K562 (cell line): Measurements from ENCODE around the gene ZNF300. TPM values are rescaled to one million over a fixed set of nuclear protein-coding genes. Genes with fewer than 3 reads are reported as not detected.
A peak's percentile ranks its signal among the peaks of the same experiment; 100 is the strongest.

Experiments used
- ATF1 ChIP-seq, 2 experiments: fragments of 450-650 bp in 1 of 2; IDR thresholded peaks; 2 replicates each; pipeline ENCODE4 v1.6.1; 2016; ENCODE audit warnings: missing compliant biosample characterization in 1 of 2, missing genetic modification characterization in 1 of 2
- BCLAF1 ChIP-seq, 2 experiments: fragments of 450-650 bp in 1 of 2; IDR thresholded peaks; 2 replicates each; pipeline ENCODE4 v1.6.1; 2011 to 2017; ENCODE audit warnings: low read depth in 2 of 2, antibody characterized with exemption in 1 of 2, borderline replicate concordance in 1 of 2, low read length in 1 of 2, mild to moderate bottlenecking in 1 of 2, mixed read lengths in 1 of 2; ENCODE audit not compliant: control insufficient read depth in 1 of 2
- CC2D1A ChIP-seq: fragments of 450-650 bp; IDR thresholded peaks from 2 replicates; pipeline ENCODE4 v1.6.1; 2017; ENCODE audit warnings: mild to moderate bottlenecking
- EP400 ChIP-seq: fragments of 450-650 bp; IDR thresholded peaks from 2 replicates; pipeline ENCODE4 v1.6.1; 2017; ENCODE audit warnings: antibody characterized with exemption, mild to moderate bottlenecking, moderate library complexity
- ESRRA ChIP-seq: fragments of 450-650 bp; IDR thresholded peaks from 2 replicates; pipeline ENCODE4 v1.6.1; 2014; ENCODE audit warnings: low read depth, mild to moderate bottlenecking, moderate library complexity, borderline replicate concordance
- NELFE ChIP-seq: IDR thresholded peaks from 2 replicates; pipeline ENCODE4 v1.6.1; 2011; ENCODE audit warnings: mild to moderate bottlenecking; ENCODE audit not compliant: insufficient read depth, insufficient read length
- POLR2A ChIP-seq: fragments of 450-650 bp; conservative IDR thresholded peaks from 2 replicates; pipeline ENCODE4 v1.6.1; 2016
- SIN3A ChIP-seq, 2 experiments: fragments of 150-350 bp in 1 of 2; IDR thresholded peaks; 2 replicates each; pipeline ENCODE4 v1.6.1; 2011 to 2016; ENCODE audit warnings: borderline replicate concordance in 2 of 2, low read depth in 2 of 2, low read length in 2 of 2, mild to moderate bottlenecking in 2 of 2, moderate library complexity in 2 of 2; ENCODE audit not compliant: control insufficient read depth in 1 of 2
- TAF9B ChIP-seq: fragments of 450-650 bp; IDR thresholded peaks from 2 replicates; pipeline ENCODE4 v1.6.1; 2018; ENCODE audit warnings: mild to moderate bottlenecking; ENCODE audit not compliant: partially characterized antibody
- ZC3H11A ChIP-seq: IDR thresholded peaks from 2 replicates; pipeline ENCODE4 v1.6.1; 2012; ENCODE audit warnings: low read depth, low read length, improper control_type of control experiment
- ZKSCAN8 ChIP-seq: fragments of 200-800 bp; sonication (Bioruptor generic); IDR thresholded peaks from 2 replicates; pipeline ENCODE4 v1.6.1; 2016; ENCODE audit warnings: missing genetic modification characterization, missing compliant biosample characterization
- ZNF263 ChIP-seq: sonication (generic); formaldehyde crosslinking; IDR thresholded peaks from 2 replicates; pipeline ENCODE4 v1.8.0; 2022; ENCODE audit warnings: mild to moderate bottlenecking, missing genetic modification reagents, borderline replicate concordance
- ZNF311 ChIP-seq: fragments of 250-450 bp; sonication (Bioruptor Pico); IDR thresholded peaks from 2 replicates; pipeline ENCODE4 v1.4.0; 2020; ENCODE audit warnings: mild to moderate bottlenecking, moderate library complexity
- ZNF324 ChIP-seq: fragments of 250-450 bp; sonication (Bioruptor Pico); IDR thresholded peaks from 2 replicates; pipeline ENCODE4 v1.4.0; 2020; ENCODE audit warnings: mild to moderate bottlenecking
- ZNF583 ChIP-seq: fragments of 250-450 bp; sonication (Bioruptor Pico); IDR thresholded peaks from 2 replicates; pipeline ENCODE4 v1.4.0; 2020
- ZNF584 ChIP-seq: fragments of 200-800 bp; sonication (Bioruptor generic); IDR thresholded peaks from 2 replicates; pipeline ENCODE4 v1.6.1; 2016; ENCODE audit warnings: low read depth, mild to moderate bottlenecking, missing genetic modification characterization, missing compliant biosample characterization
- ZNF644 ChIP-seq: fragments of 200-800 bp; sonication (Bioruptor generic); IDR thresholded peaks from 2 replicates; pipeline ENCODE4 v1.6.1; 2016; ENCODE audit warnings: low read depth, missing genetic modification characterization, missing compliant biosample characterization
- polyA plus RNA-seq, 8 experiments: library from polyadenylated mRNA; depleted of rRNA in 4 of 8; stranded (reverse) in 5 of 8; unstranded in 3 of 8; fragments of >200 nt; fragmentation: Nextera tagmentation in 2 of 8; fragmentation: Illumina TruSeq in 1 of 8; extraction: Ambion mirVana in 2 of 8; extraction: Trizol in 1 of 8; gene quantifications; 2 replicates each; pipeline versions ENCODE4 v1.2.1 to v1.2.3, GENCODE V29; 2011 to 2014; ENCODE audit warnings: inconsistent platforms in 1 of 8, missing spikeins in 1 of 8
- total RNA-seq, 7 experiments: library from RNA; depleted of rRNA in 6 of 7; stranded (reverse); fragments of >200 nt in 6 of 7; fragmentation: Illumina TruSeq in 2 of 7; extraction: Trizol in 2 of 7; gene quantifications; 2 replicates each; pipeline versions ENCODE4 v1.2.1 to v1.2.3, GENCODE V29; 2011 to 2021; ENCODE audit warnings: low replicate concordance in 1 of 7
- TF ChIP-seq, protein P1 (sequence below): sonication (generic); formaldehyde crosslinking; IDR thresholded peaks from 2 replicates; pipeline ENCODE4 v1.8.0; 2022; ENCODE audit warnings: mild to moderate bottlenecking, missing genetic modification reagents
- TF ChIP-seq, protein P2 (sequence below): sonication (generic); formaldehyde crosslinking; IDR thresholded peaks from 2 replicates; pipeline ENCODE4 v1.8.0; 2022; ENCODE audit warnings: mild to moderate bottlenecking, missing genetic modification reagents

Gene ZNF300
- total and polyA plus RNA-seq, 9 of the 15 experiments (the other 6 are each of a cell fraction or from before 2014, with no cell fraction given), result 4.4 to 13.2 (median 11.1) TPM

- TF ChIP-seq BCLAF1 (IDR thresholded peaks at IDR 0.05; ENCODE audit: borderline replicate concordance in 1 of 2, control insufficient read depth in 1 of 2, low read depth in 2 of 2, low read length in 1 of 2), result peak in 1 of 2 experiments; percentile 99; a peak in 2 of 4 replicates
- TF ChIP-seq, protein P1, sequence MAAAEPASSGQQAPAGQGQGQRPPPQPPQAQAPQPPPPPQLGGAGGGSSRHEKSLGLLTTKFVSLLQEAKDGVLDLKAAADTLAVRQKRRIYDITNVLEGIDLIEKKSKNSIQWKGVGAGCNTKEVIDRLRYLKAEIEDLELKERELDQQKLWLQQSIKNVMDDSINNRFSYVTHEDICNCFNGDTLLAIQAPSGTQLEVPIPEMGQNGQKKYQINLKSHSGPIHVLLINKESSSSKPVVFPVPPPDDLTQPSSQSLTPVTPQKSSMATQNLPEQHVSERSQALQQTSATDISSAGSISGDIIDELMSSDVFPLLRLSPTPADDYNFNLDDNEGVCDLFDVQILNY (CRISPR knock-in tag), result no peak
- no peak; the same call in 1 of the 2 replicates for TF ChIP-seq ESRRA
- no peak for TF ChIP-seq ZNF311
- TF ChIP-seq ZNF644 (tag), result peak; percentile 77; the same call in 1 of the 2 replicates
- TF ChIP-seq ZC3H11A, result 0 out of 2 replicates have a peak, but pooled peaks have one; percentile 15
- TF ChIP-seq ZNF324 (CRISPR knock-in tag), result no peak
- TF ChIP-seq POLR2A, result peak; percentile 86
- no peak for TF ChIP-seq ZNF583 (CRISPR knock-in tag)
- TF ChIP-seq NELFE, result no peak
- TF ChIP-seq ZNF584 (CRISPR knock-in tag), result no peak
- no peak for TF ChIP-seq ZKSCAN8
- TF ChIP-seq, protein P2, sequence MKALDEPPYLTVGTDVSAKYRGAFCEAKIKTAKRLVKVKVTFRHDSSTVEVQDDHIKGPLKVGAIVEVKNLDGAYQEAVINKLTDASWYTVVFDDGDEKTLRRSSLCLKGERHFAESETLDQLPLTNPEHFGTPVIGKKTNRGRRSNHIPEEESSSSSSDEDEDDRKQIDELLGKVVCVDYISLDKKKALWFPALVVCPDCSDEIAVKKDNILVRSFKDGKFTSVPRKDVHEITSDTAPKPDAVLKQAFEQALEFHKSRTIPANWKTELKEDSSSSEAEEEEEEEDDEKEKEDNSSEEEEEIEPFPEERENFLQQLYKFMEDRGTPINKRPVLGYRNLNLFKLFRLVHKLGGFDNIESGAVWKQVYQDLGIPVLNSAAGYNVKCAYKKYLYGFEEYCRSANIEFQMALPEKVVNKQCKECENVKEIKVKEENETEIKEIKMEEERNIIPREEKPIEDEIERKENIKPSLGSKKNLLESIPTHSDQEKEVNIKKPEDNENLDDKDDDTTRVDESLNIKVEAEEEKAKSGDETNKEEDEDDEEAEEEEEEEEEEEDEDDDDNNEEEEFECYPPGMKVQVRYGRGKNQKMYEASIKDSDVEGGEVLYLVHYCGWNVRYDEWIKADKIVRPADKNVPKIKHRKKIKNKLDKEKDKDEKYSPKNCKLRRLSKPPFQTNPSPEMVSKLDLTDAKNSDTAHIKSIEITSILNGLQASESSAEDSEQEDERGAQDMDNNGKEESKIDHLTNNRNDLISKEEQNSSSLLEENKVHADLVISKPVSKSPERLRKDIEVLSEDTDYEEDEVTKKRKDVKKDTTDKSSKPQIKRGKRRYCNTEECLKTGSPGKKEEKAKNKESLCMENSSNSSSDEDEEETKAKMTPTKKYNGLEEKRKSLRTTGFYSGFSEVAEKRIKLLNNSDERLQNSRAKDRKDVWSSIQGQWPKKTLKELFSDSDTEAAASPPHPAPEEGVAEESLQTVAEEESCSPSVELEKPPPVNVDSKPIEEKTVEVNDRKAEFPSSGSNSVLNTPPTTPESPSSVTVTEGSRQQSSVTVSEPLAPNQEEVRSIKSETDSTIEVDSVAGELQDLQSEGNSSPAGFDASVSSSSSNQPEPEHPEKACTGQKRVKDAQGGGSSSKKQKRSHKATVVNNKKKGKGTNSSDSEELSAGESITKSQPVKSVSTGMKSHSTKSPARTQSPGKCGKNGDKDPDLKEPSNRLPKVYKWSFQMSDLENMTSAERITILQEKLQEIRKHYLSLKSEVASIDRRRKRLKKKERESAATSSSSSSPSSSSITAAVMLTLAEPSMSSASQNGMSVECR, result peak; percentile 22; the same call in 1 of the 2 replicates
- TF ChIP-seq ZNF263 (CRISPR knock-in tag), result peak; percentile 48; the same call in 1 of the 2 replicates
- TF ChIP-seq SIN3A (IDR thresholded peaks at IDR 0.05; ENCODE audit: borderline replicate concordance in 2 of 2, control insufficient read depth in 1 of 2, low read depth in 2 of 2, low read length in 2 of 2), result 0 out of 4 replicates have a peak, but pooled peaks of 1 of the 2 experiments have one; percentile 39
- peak; percentile 65 for TF ChIP-seq CC2D1A
- peak; percentile 78 for TF ChIP-seq EP400
- TF ChIP-seq TAF9B, result peak; percentile 53
- TF ChIP-seq ATF1 (CRISPR knock-in tag; IDR thresholded peaks at IDR 0.05), result no peak
- TF ChIP-seq ATF1 (tag; IDR thresholded peaks at IDR 0.05), result peak; percentile 88
Measured at GRCh38 chr5:150904479-150905311, at the start of gene ZNF300 (continued).
